GM19023 (cell line): ENCODE data around the gene SERPINA1.
A peak's percentile ranks its signal among the peaks of the same experiment; 100 is the strongest.

Experiments
- ATAC-seq: cut with Tn5 transposase; IDR thresholded peaks from one replicate; pipeline ENCODE4 v1.9.1; 2021; ENCODE audit warnings: mild to moderate bottlenecking, moderate library complexity; ENCODE audit not compliant: unreplicated experiment

SERPINA1 gene

GRCh38 chr14:94349276-94349675 lies 39.1 kb downstream of the SERPINA1 start:
- no peak for ATAC-seq

- no peak for ATAC-seq
Observed at GRCh38 chr14:94348836-94349235, 39.6 kb downstream of the SERPINA1 start.

DNA sequence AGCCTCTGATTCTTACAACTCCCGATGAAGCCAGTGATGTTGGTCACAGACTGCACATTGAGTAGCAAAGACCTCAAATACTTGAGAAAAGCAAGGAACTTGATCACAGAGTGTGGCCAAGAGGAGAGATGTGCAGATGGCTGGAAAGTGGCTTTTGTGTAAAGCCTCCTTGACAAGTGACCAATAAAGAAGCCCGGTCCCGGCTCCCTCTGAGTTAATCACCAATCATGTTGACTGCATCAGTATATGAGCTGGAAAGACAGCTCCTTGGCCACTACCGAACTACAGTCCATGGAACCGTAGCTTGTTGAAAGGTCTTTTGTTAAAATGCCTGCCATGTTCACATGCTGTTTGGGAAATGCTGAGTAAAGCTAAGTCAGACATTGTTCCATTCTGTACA lies 41.6 kb downstream of the SERPINA1 start:
- no peak for ATAC-seq

DNA sequence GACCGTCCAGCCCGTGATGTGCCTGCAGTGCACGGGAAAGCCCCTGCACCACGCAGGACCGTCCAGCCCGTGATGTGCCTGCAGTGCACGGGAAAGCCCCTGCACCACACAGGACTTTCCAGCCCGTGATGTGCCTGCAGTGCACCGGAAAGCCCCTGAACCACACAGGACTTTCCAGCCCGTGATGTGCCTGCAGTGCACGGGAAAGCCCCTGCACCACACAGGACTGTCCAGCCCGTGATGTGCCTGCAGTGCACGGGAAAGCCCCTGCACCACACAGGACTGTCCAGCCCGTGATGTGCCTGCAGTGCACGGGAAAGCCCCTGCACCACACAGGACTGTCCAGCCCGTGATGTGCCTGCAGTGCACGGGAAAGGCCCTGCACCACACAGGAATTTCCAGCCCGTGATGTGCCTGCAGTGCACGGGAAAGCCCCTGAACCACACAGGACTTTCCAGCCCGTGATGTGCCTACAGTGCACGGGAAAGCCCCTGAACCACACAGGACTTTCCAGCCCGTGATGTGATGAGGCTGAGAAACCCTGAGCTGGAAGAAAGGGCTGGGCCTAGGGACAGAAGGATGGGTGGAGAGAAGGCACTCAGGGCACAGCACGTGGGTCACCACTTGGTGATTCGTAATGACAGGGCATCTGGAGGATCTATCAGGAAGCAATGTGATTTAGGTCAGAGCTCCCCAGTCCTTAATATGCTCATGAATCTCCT lies 42.2 kb downstream of the SERPINA1 start:
- peak; percentile 54 for ATAC-seq

DNA sequence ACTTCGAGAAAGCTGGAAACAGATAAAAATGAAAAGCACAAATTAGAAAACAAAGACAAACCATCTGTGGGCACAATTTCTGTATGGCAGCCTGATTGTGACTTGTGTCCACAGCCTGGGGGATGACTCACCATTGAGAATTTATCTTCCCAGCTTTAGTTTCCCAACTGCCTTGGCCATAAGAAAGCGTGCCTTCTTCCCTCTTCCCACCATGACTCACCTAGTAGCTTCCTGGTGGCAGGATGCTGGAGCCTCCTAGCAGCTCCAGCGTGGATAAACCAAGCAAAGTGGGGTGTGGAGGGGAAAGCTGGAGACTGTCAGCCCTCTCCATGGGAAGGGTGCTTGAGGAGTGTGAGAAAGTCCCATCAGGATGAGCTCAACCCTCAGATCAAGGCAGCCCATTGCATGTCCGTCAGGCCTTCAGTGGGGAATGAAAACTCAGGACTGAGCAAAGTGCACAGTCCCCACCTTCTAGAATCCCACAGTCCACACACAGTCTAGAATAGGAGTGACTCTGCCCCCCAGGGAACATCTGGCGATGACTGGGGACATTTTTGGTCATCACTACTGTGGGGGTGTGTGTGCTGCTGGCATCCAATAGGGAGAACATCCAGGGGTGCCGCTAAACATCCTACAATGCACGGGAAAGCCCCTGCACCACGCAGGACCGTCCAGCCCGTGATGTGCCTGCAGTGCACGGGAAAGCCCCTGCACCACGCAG lies 42.9 kb downstream of the SERPINA1 start:
- ATAC-seq, result no peak

GRCh38 chr14:94344389-94344788 lies 44.0 kb downstream of the SERPINA1 start:
- ATAC-seq, result no peak

DNA sequence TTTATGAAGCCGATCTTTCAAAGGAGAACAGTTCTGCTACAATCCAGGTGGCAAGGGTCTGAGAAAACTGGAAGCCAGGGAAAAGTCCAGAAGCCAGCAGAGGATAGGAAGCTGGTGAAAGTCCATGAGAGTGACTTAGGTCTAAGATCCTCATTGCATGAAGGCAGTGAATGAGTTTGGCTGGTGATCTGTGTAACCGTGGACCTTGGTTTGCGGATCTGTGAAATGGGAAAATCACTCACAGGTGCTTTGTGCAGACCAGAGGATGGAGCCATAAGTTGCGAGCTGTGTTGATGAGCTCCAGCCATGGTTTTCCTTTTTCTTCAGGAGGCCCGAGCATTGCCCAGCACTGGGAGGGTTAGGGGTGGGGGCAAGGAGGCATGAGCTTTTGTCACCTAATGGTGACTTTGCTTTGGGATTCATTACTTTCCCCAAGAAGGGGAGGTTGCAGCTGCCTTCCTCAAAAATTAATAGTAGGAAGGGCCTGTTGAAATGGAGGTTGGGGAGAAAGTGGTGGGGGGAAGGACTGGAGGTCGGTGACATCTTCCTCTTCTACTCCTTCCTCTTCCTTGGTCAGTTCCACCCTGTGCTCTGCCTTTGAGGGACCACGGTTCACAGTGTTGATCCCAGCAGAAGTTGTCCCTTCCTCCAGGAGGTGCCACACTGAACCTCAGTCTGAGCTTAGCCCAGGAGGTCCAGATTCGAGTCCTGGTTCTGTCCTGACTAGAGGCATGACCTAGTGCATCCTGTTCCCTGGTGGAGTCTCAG lies 45.0 kb downstream of the SERPINA1 start:
- no peak for ATAC-seq

DNA sequence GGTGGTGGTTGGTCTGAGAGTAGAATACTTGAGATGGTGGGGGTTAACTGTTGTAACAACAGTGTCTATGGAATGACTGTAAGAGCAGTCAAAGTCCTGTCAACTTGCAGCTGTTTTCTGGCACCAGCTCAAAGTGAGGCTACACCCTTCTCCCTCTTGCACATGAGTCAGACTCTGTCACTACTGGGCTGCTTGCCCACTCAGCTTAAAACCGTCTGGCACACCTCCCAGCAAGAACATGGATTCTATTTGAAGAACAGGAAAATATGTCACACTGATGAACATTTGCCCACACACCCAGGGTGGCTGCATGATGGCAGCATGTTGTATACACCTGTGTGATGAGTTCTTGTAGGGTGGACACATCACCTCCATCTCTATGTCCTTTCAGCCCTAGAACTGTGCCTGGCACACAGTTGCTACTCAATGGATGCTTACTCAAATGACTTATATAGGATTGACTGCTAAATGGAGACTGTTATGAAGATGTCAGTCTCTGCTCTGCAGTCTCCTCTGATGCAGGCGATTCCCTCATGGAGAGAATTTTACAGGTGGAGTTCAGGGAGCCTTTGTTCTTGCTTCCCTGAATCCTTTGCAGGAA lies 46.0 kb downstream of the SERPINA1 start:
- ATAC-seq, result no peak

GRCh38 chr14:94341656-94342333 lies 46.6 kb downstream of the SERPINA1 start:
- ATAC-seq, result no peak

DNA sequence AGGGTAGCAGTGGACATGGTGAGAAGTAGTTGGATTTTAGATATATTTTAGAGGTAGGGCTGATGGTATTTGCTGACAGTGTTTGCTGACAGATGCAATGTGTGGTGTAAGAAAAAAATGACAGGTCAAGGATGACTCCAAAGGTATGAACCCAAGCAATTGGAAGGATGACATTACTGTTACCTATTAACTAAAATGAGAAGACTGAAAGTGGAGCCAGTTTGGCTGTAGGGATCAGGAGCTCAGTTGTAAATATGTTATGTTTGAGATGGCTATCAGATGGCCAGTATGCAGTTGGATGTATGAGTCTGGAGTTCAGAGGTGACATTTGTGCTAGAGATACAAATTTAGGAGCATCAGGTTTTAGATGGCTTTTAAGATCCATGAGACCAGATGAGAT lies 47.9 kb downstream of the SERPINA1 start:
- ATAC-seq, result no peak

GRCh38 chr14:94338023-94338422 lies 50.4 kb downstream of the SERPINA1 start:
- ATAC-seq, result no peak

DNA sequence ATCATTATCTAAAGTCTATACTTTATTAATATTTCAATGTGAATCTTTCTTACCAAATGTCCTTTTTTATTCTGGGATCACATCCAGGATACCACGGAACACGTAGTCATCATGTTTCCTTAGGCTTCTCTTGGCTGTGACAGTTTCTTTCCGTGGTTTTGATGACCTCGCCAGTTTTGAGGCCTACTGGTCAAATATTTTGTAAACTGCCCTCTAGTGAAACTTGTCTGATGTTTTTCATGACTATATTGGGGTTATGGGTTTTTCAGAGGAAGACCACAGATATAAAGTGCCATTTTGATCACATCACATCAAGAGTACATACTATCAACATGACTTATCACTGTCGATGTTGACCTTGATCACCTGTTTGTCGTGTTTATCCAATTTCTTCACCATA lies 51.1 kb downstream of the SERPINA1 start:
- ATAC-seq, result no peak

GRCh38 chr14:94334872-94335271 lies 53.5 kb downstream of the SERPINA1 start:
- no peak for ATAC-seq

GRCh38 chr14:94332587-94332986 lies 55.8 kb downstream of the SERPINA1 start:
- no peak for ATAC-seq

GRCh38 chr14:94332063-94332583 lies 56.3 kb downstream of the SERPINA1 start:
- ATAC-seq, result no peak

- ATAC-seq, result no peak
Observed at GRCh38 chr14:94331462-94331861, 56.9 kb downstream of the SERPINA1 start.

- no peak for ATAC-seq
Observed at GRCh38 chr14:94330857-94331256, 57.5 kb downstream of the SERPINA1 start.

DNA sequence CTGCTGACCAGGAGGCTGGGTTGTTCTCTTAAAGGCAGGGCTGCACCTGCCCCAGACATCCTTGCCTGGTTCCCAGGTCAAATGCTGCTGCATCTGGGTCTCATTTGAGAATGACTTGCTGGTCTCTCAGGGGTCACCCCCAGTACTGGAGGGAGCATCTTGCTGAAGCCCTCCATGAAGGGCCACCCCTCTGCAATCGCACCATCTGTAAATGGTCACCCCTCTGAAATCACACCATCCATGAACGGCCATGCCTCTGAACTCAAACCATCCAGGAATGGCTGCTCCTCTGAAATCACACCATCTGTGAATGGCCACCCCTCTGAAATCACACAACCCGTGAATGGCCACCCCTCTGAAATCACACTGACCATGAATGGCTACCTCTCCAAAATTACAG lies 58.0 kb downstream of the SERPINA1 start:
- ATAC-seq, result no peak

- ATAC-seq, result no peak
Observed at GRCh38 chr14:94329857-94330256, 58.5 kb downstream of the SERPINA1 start.

- ATAC-seq, result no peak
Observed at GRCh38 chr14:94328196-94328595, 60.2 kb downstream of the SERPINA1 start.
